Frontal cortex (tissue), 4 donors: ENCODE data around the gene NFX1. TPM values are rescaled to one million over a fixed set of nuclear protein-coding genes. Genes with fewer than 3 reads are reported as not detected.

Source experiments
- DNase-seq, 2 donors: peaks; one replicate each; pipeline ENCODE4 v3.0.0; 2012; ENCODE audit warnings: low spot score in 2 of 2
- FAIRE-seq: peaks from 2 replicates; lab custom pipeline; 2012; peaks lifted over from hg19 to GRCh38; lab: Jason Lieb, UNC
- total RNA-seq: library from RNA; depleted of rRNA; stranded (reverse); fragments of >200 nt; gene quantifications from one replicate; pipeline ENCODE4 v1.2.3, GENCODE V29; 2014
- donor health status: control.
- donor health status: control.
- donor health status: control.

Gene NFX1
- total RNA-seq, 1 donor from 2014 or later = 20.0 TPM

DNA sequence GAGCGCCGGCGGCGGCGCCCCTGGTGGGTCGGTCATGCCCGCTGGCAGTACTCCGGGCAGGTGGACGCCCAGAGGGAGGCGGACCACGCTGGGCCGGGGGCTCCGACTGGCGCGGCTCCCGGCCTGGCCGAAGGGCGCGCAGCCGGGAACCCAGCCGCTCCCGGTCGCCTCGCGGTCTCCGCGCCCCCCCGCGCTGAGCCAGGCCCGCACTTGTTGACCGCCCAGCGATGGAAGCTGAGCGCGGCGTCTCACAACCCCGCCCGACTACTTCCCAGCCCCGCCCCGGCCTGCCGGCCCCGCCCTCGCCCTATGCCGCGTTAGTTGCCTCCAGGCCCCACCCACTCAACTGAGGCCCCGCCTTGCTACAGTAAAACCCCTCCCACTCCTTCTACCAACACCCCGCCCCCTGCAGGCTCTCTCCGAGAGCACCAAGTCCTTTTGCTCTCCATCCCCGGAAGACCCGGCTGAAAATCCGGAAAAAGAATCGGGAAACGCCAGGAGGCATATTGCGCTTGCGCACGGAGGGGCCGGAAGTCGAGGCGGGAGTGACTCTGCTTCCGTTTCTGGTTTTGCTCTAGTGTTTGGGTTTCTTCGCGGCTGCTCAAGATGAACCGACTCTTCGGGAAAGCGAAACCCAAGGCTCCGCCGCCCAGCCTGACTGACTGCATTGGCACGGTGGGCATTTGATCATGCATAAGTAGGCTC is 25.7 kb upstream of the NFX1 start, which contains the start of the genes BAG1 and CHMP5:
TSS of gene BAG1 (minus strand) at position 236 of the 705 bp plus-strand sequence.
TSS of gene CHMP5 (plus strand) at position 577 of the 705 bp plus-strand sequence. CDS start at position 607, 30 bp downstream.
- DNase-seq (peak; percentile 98 to 99), FAIRE-seq (peak; percentile 24)

DNA sequence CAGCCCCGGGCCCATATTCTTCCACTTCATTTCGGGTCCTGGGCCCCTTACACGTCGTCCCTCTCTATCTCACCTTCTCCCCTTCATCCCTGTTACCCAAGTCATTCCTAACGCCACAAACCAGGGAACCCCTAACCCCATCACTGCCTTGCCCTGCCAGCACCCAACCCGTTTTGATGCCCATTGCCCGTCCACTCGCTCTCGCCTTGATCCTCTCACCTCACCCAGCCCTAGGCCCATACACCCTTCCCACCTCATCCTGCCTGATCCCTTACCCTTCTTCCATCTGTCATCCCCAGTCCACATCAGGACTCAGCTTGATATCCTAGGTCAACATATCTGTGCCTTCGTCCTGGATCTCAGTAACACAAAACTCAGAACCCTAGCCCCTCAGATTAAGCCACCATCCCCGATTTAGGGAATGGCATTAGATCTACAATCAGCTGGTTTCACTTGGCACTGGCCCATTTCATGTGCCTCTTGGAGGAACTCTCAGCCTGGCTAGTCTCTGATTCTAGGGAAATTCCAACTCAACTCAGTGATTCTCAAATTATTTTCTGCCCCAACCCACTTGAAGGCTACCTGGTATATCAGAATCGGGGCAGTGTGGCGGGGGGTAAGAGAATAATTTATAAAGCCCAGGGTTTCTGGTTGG is 25.0 kb upstream of the NFX1 start:
- DNase-seq (no peak), FAIRE-seq (no peak)

DNA sequence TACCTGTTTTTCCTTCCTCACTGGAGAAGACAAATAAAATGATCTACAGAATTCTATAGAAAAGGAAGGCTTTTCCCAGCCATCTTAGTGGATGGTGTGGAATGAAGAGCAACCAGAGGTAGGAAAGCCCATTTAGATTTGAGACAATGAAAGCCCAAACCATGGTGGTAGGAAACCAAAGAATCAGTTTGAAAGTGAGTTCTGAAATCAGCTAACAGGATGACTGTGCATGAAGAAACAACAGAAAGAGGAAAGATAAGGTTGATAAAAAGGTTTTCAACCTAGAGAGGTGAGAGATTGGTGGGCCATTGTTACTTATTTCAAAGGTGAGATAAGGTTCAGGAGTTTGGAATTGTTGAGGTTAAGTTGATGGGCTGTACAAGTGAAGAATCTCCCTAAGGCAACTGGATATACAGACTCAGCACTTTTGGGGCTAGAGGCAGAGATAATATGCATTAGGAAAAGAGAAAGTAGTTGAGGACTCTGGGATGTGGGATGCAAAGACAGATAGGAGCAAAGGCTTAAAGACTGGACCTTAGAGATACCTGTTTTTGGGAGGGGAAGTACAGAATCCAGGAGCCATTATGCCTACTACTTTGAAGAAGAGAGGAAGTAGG is 23.1 kb upstream of the NFX1 start:
- FAIRE-seq = no peak

DNA sequence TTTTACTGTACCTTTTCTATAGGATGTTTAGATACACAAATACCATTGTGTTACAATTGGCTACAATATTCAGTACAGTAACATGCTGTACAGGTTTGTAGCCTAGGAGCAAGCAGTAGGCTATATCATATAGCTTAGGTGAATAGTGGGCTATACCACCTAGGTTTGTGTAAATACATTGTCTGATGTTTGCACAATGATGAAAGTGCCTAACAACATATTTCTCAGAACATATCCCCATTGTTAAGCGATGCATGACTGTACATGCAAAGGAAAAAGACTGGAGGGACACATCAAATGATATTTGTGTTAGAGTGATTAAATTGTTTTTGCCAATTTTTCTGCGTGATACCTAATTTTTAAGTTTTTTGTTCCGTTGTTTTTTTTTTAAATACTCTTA is 20.2 kb upstream of the NFX1 start:
- DNase-seq = no peak
- FAIRE-seq = no peak

More for the DNA sequence above, 23.1 kb upstream of the NFX1 start:
- no peak for DNase-seq

DNA sequence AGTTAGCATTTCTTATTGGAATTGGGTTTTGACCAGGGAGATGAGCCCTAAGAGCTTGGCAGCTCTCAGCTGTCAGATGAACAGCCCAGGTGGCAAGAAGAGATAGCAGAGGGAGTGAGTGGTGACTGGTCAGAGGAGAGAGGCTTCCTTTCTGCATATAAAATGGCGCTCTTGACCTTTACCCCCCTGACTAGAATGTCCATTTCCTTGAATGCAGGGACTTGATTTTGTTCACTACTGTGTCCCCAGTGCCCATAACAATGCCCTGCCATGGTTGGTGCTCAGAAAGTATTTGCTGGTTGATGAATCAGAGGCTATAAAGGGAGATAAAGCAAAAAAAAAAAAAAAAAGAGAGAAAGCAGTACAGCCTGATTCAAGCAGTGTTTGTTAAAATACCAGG is 18.3 kb upstream of the NFX1 start:
- no peak for FAIRE-seq
- no peak for DNase-seq

DNA sequence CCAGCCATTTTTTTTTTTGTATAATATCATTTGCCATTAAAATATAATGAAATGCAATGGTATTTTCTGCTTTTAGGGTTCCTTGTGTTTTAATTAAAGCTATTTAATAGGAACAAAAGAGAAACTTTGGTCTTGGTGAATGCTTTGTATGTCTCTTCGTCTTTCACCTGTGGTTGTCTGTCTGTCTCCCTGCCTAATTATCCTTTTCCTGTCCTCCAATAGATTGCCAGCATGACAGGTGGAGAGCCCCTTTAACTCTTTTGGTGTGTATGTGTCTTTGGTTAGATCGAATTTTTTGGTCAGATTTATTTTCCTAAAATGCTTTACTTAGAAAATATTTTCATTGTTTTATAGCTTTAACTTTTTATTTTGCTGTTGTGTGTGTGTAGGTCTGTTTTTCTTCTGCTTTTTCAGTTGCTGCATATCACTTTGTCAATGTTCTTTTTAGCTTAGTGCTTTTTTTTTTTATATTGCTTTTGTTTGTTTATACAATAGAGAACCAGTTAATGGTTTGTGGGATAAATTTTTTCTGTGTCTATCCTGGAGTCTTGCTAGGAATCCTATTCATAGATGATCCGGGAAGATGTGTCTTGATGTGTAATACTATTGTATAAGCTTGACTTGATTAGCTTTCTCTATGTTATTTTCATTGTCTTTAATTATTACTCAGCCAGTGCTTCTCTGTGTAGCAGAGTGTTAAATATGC is 16.9 kb upstream of the NFX1 start:
- no peak for DNase-seq
- no peak for FAIRE-seq

DNA sequence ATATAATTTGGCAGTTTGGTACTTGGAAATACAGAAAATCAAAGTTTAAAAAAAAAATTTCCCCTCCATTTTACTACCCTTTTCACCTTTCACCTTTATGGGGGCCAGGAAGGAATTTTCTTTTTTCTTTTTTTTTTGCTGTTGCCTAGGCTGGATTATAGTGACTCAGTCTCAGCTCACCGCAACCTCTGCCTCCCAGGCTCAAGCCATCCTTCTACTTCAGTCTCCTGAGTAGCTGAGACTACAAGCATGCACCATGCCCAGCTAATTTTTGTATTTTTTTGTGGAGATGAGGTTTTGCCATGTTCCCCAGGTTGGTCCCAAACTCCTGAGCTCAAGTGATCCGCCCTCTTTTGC is 16.4 kb upstream of the NFX1 start:
- no peak for FAIRE-seq
- no peak for DNase-seq

DNA sequence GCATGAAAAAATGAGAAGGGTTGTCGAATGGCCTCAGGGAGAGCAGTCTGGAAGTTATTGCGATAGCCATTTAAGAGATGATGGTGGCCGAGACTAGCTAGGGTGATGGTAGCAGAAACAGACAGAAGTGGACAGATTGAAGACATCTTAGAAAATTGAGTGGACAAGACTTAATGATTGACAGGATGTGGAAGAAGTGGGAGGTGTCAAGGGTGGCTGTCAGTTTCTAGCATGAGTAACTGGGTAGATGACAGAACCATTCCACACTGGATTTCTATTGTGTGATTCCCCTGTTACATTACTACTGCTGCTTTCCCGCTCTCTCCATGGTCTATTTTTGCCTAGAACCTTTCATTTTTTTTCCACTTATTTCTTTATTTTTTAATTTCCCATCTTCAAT is 12.8 kb upstream of the NFX1 start:
- no peak for FAIRE-seq
- no peak for DNase-seq

DNA sequence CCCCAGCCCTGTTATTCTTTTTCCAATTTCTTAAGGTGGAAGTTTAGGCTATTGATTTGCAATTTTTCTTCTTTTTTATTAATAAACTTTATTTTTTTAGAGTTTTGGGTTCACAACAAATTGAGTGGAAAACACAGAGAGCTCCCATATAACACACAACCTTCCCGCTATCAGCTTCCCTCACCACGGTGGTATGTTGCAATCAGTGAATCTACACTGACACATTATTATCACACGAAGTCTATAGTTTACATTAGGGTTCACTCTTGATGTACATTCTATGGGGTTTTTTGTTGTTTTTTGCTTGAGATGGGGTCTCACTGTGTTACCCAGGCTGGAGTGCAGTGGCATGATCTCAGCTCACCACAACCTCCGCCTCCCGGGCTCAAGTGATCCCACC is 4.8 kb upstream of the NFX1 start:
- DNase-seq = no peak
- FAIRE-seq = no peak

DNA sequence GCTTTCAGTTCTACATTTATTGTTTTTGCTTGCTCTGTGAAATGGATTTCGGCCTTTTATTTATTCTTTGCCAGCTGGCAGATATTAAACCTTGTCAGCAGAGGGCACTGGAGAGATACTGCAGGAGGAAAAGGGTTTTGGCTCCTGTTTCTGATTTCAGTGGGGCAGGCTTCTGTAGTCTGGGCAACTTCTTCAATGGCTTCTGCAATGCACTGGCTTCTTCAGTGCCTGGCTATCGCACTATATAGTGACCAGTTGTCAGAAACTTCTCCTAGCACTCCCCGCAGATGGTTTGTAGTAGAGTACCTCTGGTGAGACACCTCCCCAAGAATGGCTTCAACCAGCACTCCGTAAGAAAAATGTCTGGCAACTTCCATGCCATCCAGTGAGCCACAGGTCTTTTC is 3.2 kb upstream of the NFX1 start:
- DNase-seq (peak; percentile 43 to 52), FAIRE-seq (no peak)

DNA sequence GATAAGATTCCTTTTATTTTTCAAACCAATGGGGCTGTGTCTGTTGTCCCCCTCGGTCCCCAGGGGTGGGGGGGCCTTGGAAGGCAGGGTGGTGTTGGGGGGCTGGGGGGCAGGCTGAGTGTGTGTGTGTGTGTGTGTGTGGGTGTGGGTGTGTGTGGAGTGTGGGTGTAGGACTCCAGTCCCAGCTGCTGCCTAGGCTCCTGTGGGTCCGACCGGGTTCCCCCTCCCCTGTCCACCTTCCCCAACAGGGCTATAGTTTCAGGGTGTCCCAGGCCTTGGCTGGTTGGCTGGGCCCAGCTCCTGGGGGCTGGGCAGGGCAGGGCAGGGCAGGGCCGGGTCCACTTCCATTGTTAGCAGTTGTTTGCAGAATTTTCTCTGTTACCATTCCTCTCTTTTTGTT is 2.1 kb upstream of the NFX1 start:
- DNase-seq (no peak), FAIRE-seq (no peak)

DNA sequence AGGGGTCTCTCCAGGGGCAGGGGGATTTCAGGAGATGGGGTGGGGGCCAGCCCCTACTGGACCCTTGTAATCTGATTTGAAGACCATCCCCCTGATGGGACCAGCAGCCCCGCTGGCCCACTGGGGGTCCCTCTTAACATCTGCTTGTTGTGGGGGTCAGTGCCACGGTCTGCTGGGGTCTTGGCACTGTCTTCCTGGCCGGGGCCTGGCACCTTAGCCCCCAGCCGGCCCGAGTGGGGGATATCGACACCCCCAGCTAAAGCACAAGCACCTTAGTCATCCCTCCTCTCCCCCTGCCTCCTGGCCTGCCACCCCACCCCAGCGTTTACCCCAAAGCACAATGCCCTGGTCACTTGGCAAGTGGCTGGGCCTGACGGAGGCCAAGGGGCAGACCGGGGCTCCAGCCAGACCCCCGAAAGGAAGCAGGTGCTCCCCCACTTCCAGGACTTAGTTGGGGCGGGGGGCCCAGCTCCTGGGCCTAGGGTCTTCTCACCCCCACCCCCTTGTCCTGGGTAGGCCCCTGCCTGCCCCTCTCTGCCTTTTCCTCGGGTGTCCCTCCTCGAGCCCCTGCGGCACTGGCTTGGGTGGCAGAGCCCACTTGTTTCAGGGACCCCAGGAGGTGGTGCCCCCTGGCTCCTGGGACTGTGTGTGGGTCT is 1.4 kb upstream of the NFX1 start:
- FAIRE-seq (no peak), DNase-seq (no peak)

DNA sequence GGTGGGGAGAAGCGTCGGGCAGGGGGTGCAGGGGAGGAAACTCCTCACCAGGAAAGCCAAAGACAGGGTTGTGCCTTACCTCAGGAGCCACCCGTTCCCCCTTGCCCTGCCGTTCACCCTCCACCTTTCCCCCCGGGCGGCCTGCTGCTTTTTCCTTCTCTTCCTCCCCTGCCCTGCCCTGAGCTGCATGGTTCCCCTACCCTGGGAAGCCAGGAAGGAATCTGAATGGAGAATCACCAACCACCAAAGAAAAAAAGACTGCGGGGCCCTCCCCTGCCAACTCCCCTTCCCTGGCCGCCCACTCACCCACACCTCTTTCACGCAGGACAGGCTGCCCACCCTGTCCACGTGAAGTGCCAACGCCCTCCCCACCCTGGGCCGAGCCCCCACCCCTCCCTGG is 820 bp upstream of the NFX1 start:
- DNase-seq = no peak
- FAIRE-seq = no peak

DNA sequence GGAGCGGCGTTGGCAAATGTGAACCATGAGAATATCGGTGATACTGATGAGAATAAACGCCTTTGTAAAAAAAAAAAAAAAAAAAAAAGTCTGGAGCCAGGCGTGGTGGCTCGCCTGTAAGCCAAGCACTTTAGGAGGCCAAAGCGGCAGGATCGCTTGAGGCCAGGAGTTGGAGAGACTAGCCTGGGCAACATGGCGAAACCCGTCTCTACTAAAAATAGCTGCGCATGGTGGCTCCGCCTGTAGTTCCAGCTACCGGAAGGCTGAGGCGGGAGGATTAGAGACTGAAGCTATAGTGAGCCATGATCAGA is 425 bp upstream of the NFX1 start:
- FAIRE-seq (no peak), DNase-seq (no peak)

DNA sequence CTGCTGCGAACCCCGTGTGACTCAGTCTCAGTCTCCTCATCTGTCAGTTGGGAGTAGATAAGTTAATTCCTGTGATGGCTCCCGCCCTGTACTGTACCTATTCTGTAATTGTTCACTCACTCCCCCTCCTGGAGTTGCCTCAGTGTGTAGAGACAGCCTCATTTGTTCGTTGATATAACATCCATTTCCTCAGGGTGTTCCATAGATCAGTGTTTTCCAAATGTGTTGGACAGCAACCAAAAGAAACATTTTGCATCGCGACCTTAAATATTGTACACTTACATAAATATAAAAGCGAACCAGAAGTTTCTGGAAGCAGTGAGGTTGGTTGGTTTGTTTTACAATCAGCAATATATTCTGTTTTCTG is 698 bp downstream of the NFX1 start:
- no peak for DNase-seq
- FAIRE-seq = no peak

DNA sequence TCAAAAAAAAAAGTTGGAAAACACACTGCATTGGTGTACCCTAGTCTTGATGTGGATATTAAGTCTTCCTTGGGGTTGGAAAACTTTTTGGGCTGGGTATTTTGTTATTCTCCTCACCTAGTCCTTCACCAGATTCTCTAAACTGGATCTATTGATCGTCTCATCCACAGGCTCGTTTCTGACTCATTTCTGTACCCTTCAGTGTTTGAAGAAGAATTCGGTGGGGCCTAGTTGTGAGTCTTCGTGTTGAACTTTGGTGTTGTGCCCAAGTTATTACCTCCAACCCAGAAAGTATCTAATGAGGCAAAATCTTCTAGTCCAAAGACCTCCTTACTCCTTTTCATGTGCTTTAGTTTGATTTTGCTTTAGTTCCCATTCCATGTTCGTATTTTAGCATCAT is 1.6 kb downstream of the NFX1 start:
- no peak for DNase-seq

DNA sequence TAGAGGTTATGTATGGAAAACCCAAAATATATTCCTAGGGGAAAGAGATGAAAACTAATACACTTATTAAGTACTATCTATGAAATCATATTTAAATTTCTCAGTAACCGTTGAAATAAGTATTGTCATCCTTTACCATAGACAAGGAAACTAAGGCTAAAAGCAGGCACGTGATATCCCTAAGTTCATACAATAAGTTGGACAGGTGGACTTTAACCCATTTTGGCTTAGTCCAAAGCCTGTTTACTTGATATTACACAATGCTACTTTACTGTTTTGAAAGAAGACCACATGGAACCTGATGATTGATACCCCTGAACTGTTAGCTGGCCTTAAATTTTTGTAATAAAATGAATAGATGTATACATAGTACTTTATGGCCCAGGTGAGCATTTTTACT is 3.5 kb downstream of the NFX1 start:
- FAIRE-seq = no peak
- DNase-seq = no peak

More for the DNA sequence above, 1.6 kb downstream of the NFX1 start:
- no peak for FAIRE-seq

DNA sequence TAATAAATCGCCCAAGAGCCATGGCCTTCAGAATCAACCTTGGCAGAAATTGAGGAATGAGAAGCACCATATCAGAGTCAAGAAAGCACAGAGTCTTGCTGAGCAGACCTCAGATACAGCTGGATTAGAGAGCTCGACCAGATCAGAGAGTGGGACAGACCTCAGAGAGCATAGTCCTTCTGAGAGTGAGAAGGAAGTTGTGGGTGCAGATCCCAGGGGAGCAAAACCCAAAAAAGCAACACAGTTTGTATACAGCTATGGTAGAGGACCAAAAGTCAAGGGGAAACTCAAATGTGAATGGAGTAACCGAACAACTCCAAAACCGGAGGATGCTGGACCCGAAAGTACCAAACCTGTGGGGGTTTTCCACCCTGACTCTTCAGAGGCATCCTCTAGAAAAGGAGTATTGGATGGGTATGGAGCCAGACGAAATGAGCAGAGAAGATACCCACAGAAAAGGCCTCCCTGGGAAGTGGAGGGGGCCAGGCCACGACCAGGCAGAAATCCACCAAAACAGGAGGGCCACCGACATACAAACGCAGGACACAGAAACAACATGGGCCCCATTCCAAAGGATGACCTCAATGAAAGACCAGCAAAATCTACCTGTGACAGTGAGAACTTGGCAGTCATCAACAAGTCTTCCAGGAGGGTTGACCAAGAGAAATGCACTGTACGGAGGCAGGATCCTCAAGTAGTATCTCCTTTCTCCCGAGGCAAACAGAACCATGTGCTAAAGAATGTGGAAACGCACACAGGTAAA is 4.5 kb downstream of the NFX1 start:
- DNase-seq = no peak

DNA sequence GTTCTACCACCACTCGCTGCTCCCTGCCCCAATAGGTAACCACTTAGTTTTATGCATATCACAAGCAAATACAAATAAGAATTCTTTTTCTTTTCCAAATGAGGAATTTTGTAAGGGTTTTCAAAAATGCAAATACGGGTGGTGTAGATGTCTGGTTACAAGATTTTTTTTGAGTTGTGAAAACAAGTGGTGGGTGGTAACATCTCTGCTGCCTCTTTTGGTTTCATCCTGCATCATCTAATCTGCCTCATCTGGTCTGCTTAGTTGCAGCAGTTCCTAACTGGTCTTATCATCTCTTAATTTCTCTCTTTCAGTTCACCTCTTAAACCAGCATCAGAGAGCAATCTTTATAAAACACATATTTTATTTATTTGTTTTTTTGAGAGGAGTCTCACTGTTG is 5.3 kb downstream of the NFX1 start:
- FAIRE-seq (no peak), DNase-seq (no peak)

More for the DNA sequence above, 4.5 kb downstream of the NFX1 start:
- FAIRE-seq = no peak

DNA sequence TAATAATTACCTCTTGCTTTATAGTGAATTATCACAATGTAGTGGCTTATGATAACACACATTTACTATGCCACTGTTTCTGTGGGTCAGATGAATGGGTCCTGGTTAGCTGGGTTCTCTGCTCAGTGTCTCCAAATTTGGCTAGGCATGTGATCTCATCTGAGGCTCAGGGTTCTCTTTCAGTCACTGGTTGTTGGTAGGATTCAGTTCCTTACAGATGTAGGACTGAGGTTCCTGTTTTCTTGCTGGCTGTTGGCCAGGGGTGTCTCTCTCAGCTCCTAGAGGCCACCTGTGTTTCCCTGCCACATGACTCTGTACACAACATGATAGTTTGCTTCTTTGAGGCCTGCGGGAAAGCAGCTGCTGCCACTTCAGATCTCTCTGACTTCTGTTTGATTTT is 7.1 kb downstream of the NFX1 start:
- no peak for FAIRE-seq
- no peak for DNase-seq
